Activated CD4-positive, alpha-beta T cell treated with anti-CD3 and anti-CD28 coated beads, Interleukin-2, amount 50 U/mL, for 1 hour (primary cell): ENCODE data around the gene CEP112.

ENCODE experiments used
- DNase-seq: peaks from one replicate; pipeline ENCODE4 v3.0.0-alpha.2; 2020

Gene CEP112

GRCh38 chr17:65666876-65667321 lies 525.0 kb downstream of the CEP112 start:
- DNase-seq: no peak

- no peak for DNase-seq
These were observed 526.0 kb downstream of the CEP112 start for GRCh38 chr17:65665966-65666365.

DNA sequence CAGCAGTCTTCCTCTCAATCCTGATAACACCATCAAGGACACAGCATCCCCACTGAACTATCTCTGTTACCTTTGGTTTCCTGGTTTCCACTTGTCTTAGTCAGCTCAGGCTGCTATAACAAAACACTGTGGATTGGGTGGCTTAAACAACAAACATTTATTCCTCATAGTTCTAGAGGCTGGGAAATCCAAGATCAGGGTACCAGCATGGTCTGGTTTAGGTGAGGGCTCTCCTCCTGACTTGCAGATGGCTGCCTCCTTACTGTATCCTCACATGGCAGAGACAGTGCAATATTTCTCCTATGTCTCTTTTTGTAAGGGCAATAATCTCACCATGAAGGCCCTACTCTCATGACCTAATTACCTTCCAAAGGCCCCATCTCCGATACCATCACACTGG lies 527.2 kb downstream of the CEP112 start:
- DNase-seq: no peak

- DNase-seq: no peak
These were observed 527.7 kb downstream of the CEP112 start for GRCh38 chr17:65664266-65664665.

DNA sequence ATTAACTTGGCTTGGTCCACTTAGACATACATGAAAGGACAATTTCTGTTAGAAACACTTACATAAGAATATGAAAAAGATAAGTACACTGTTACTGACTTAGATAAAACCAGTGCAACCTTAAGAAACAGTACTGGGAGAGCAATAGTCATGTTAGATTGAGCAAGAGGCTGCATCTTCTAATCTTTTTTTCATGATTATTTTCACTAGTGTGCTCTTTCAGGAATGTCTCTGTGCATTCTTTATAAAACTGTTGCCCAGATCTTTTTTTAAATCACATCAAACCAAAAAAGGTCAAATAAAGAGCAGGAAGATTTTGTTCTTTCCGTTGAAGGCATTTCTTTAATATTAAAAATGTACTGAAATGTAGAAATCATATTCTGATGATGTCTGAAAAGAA lies 529.7 kb downstream of the CEP112 start:
- DNase-seq: no peak

DNA sequence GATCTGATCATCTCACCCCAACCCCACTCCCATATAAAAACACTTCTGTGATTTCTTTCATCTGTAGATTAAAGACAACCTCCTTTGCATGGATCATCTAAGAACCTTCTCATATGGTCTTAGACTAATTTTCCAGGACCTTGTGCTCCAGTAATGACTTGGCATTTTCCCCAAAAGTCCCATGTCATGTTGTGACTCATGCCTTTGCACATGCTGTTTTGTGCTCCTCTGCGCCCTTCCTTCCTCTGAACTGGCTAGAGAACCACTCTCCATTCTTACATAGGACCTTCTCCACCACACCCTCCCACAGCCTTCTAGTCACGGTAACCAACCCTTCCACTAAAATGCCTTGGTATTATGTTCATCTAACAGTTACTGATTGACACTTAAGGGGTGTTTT lies 531.0 kb downstream of the CEP112 start:
- DNase-seq: no peak

GRCh38 chr17:65660078-65660477 lies 531.9 kb downstream of the CEP112 start:
- DNase-seq: no peak

GRCh38 chr17:65659512-65659911 lies 532.4 kb downstream of the CEP112 start:
- no peak for DNase-seq

DNA sequence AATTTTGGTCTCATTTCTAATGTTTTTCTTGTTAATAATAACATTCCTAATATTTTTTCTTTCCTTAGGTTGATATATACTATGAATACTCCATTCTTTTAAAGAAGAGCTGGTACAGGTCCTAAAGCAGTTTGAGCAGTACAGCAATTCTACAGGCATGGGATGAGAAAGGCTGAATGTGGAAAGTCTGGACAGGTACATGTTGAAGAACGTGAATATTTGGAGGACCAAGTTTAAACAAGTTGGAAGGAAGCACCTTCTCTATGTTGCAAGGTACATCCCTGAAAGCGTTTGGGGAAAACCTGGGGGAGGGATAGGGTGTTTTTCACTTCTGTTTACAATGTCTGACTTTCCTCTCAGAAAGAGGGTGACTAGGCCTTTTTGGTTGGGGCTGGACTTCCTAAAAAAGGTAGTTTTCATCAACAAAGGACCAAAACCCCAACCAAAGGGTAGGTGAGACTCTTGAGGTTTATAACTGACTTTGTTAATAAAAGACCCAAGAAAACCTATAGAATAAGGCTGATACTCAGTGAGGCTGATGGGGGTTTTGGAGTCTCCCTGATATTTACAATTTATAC lies 534.6 kb downstream of the CEP112 start:
- no peak for DNase-seq

DNA sequence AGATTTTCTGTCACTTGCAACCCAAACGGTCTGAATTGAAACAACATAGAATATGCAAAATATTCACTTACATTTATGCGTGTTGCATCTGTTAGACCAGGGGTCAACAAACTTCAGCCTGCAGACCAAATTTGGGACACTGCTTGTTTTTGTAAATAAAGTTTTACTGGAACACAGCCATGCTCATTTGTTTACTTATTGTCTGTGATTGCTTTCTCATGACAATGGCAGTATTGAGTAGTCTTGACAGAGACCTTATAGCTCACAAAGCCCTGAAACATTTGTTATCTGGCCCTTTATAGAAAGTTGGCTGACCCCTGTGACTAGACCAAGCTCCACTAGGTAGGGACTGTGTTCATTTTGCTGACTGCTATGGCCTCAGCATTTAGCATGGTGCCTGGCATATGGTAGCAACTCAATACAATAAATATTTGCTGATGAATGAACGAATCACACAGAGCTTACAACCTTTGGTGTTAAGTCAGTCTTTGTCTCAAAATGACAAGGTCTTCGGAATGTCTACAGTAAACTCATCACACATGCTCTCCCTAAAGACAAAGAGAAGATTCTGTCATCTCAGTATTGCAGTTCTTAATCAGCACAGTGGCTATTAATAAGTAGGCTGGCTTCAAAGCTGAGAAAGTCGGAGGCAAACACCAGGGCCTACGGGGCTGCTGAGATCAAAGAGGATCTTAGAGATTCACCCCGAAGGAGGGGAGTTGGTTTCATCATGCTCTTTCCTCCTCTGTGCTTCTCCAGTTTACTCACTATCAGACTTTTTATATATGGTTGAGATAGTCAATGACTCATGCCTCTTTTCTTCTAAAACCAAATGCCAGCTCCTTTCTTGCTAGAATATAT lies 535.3 kb downstream of the CEP112 start:
- DNase-seq: no peak

GRCh38 chr17:65655706-65656105 lies 536.2 kb downstream of the CEP112 start:
- DNase-seq: no peak

- no peak for DNase-seq
These were observed 547.4 kb downstream of the CEP112 start for GRCh38 chr17:65644545-65644944.

GRCh38 chr17:65638221-65638975 lies 553.5 kb downstream of the CEP112 start:
- DNase-seq: no peak

- no peak for DNase-seq
These were observed 554.1 kb downstream of the CEP112 start for GRCh38 chr17:65637786-65638185.

GRCh38 chr17:65634533-65634932 lies 557.4 kb downstream of the CEP112 start:
- DNase-seq: no peak

- DNase-seq: no peak
These were observed 557.9 kb downstream of the CEP112 start for GRCh38 chr17:65633988-65634387.

- no peak for DNase-seq
These were observed 558.6 kb downstream of the CEP112 start for GRCh38 chr17:65633146-65633881.

GRCh38 chr17:65630502-65630901 lies 561.4 kb downstream of the CEP112 start:
- DNase-seq: no peak

DNA sequence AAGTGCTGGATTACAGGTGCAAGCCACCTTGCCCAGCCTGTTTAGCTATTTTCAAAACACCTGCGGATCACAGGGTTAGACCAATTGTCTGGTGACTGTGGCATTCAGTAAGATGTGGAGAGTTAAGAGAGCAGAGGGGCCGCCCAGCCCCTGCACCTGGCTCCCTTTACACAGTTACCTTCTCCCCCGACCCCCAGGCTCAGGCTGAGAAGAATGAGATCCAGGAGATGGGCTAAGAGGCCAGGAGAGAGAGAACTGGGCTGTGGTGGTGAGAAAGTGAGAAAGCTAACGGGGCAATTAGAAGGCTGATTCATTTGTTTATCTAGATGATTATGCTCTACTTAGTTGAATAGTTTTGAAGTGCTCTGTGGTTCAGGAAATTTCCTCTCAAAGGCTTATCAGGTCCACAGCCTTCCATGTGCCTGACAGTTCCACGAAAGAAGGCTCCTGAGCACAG lies 562.7 kb downstream of the CEP112 start:
- no peak for DNase-seq

- DNase-seq: no peak
These were observed 563.3 kb downstream of the CEP112 start for GRCh38 chr17:65628644-65629036.

- no peak for DNase-seq
These were observed 563.9 kb downstream of the CEP112 start for GRCh38 chr17:65627891-65628643.

GRCh38 chr17:65627108-65627507 lies 564.8 kb downstream of the CEP112 start:
- no peak for DNase-seq
